Esophagus muscularis mucosa (tissue), 4 donors: ENCODE results near the gene B4GALT6. TPM values are rescaled to one million over a fixed set of nuclear protein-coding genes. Genes with fewer than 3 reads are reported as not detected.

Source experiments
- DNase-seq: peaks from one replicate; pipeline ENCODE4 v3.0.0-alpha.2; 2017; ENCODE audit errors: extremely low spot score
- H3K27ac ChIP-seq, 4 donors: fragments of 200-600 bp; sonication (generic); replicated peaks in 1 of 4; 1 replicate in 3 of 4; 2 replicates in 1 of 4; pipeline ENCODE4 v1.5.1; 2016 to 2019; ENCODE audit warnings: mild to moderate bottlenecking in 1 of 4
- H3K27me3 ChIP-seq, 4 donors: fragments of 200-600 bp; sonication (generic); one replicate each; pipeline versions ENCODE4 v1.5.1 to v1.6.0; 2016 to 2019
- H3K36me3 ChIP-seq, 4 donors: fragments of 200-600 bp; sonication (generic); one replicate each; pipeline ENCODE4 v1.5.1; 2016 to 2019
- H3K4me1 ChIP-seq, 4 donors: fragments of 200-600 bp; sonication (generic); one replicate each; pipeline ENCODE4 v1.5.1; 2016 to 2019
- H3K4me3 ChIP-seq, 4 donors: fragments of 200-600 bp; sonication (generic); 1 replicate in 2 of 4; 2 replicates in 2 of 4; pipeline ENCODE4 v1.5.1; 2016 to 2019; ENCODE audit warnings: mild to moderate bottlenecking in 4 of 4, moderate library complexity in 1 of 4
- H3K9me3 ChIP-seq, 4 donors: fragments of 200-600 bp; sonication (generic); 1 replicate in 3 of 4; 2 replicates in 1 of 4; pipeline ENCODE4 v1.5.1; 2016 to 2019
- EP300 ChIP-seq: sonication (generic); formaldehyde crosslinking; IDR thresholded peaks from one replicate; pipeline ENCODE4 v1.6.1; 2017; ENCODE audit warnings: antibody characterized with exemption
- POLR2A ChIP-seq: fragments of 450-650 bp; IDR thresholded peaks from one replicate; pipeline ENCODE4 v1.6.1; 2017; ENCODE audit warnings: antibody characterized with exemption, moderate library complexity, mild to moderate bottlenecking, low read depth
- POLR2AphosphoS5 ChIP-seq, 2 donors: sonication (generic); formaldehyde crosslinking; IDR thresholded peaks; one replicate each; pipeline ENCODE4 v1.6.1; 2017; ENCODE audit warnings: antibody characterized with exemption in 2 of 2
- WGBS: methylation state at CpG from one replicate; pipeline ENCODE4 v1.1.5; 2018; 5-methylcytosine and 5-hydroxymethylcytosine counted together
- intact Hi-C: fragments of 100-400 bp; cut with DNase I; formaldehyde crosslinking; loops from one replicate; pipeline ENCODE4 v1.15.1; 2023
- total RNA-seq, 4 donors: library from RNA; depleted of rRNA; stranded (reverse); fragments of >200 nt; gene quantifications; one replicate each; pipeline versions ENCODE4 v1.1.0 to v1.2.1, GENCODE V29; 2016
- TF ChIP-seq, protein P1 (sequence below), 3 experiments: fragments of 200-600 bp in 2 of 3; fragments of 450-650 bp in 1 of 3; sonication (generic) in 2 of 3; IDR thresholded peaks; one replicate each; pipeline ENCODE4 v1.5.1; 2017 to 2019; ENCODE audit warnings: antibody characterized with exemption in 3 of 3, mild to moderate bottlenecking in 2 of 3, moderate library complexity in 1 of 3

Gene B4GALT6
- total RNA-seq, 4 donors from 2014 or later: 4.5 to 12.0 (median 8.0) TPM

DNA sequence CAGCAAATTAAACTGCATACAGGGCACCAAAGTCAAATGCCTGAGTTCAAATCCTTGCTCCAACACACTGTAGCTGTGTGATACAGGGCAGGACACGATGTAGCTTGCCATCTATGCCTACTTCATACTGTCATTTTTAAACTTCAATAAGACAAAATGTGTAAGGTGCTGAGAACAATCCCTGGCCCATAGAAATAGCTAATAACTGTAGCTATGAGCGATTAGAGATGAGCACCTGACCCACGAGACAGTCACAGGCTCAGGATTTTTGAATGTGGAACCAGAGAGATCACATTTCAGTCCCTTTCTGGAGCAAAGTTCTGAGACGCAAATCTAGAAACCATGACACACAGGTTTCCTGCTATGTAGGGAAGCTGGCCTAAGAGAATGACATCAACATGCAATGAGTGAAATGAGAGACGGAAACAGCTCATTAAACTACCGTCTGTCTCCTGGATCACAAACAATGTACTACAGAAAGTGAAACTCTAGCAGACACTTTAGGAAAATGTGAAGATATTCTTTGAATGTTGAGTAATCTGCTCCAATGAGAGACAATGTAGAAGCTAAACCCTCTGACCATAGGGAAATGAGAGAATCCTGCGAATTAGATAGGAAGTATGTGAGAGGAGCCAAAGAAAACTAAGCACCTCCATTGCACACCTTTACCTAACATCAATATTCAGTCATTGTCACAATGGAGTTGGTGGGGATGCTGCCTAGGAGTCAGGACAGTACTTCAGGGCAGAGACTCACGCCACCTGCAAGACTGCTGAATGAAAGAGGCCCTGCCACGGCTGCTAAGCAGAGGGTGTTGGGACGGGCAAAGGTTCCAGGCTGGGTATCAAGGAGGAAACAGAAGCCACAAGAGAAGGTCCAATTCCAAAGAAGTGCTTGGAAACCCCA is 25.5 kb downstream of the B4GALT6 start:
- intact Hi-C loops: no loop called here
- TF ChIP-seq EP300 (no peak), POLR2AphosphoS5 (IDR thresholded peaks at IDR 0.05) (no peak), POLR2A (no peak)
- TF ChIP-seq, protein P1, sequence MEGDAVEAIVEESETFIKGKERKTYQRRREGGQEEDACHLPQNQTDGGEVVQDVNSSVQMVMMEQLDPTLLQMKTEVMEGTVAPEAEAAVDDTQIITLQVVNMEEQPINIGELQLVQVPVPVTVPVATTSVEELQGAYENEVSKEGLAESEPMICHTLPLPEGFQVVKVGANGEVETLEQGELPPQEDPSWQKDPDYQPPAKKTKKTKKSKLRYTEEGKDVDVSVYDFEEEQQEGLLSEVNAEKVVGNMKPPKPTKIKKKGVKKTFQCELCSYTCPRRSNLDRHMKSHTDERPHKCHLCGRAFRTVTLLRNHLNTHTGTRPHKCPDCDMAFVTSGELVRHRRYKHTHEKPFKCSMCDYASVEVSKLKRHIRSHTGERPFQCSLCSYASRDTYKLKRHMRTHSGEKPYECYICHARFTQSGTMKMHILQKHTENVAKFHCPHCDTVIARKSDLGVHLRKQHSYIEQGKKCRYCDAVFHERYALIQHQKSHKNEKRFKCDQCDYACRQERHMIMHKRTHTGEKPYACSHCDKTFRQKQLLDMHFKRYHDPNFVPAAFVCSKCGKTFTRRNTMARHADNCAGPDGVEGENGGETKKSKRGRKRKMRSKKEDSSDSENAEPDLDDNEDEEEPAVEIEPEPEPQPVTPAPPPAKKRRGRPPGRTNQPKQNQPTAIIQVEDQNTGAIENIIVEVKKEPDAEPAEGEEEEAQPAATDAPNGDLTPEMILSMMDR (IDR thresholded peaks at IDR 0.05): no peak
- Histone ChIP-seq H3K27me3 (no peaks in the 10 kb centered on the region), H3K4me1 (peaks cover 0 to 10% (median 0%) of the 10 kb centered on the region in 4 donors), H3K27ac (peak overlapping the region in 1 of 4 donors; percentile 8), H3K4me3 (no peak overlapping the region), H3K9me3 (no peaks in the 10 kb centered on the region), H3K36me3 (no peaks in the 10 kb centered on the region)
- WGBS: 75% methylated on average over 10 of the region's 10 CpGs
- DNase-seq: no peak

DNA sequence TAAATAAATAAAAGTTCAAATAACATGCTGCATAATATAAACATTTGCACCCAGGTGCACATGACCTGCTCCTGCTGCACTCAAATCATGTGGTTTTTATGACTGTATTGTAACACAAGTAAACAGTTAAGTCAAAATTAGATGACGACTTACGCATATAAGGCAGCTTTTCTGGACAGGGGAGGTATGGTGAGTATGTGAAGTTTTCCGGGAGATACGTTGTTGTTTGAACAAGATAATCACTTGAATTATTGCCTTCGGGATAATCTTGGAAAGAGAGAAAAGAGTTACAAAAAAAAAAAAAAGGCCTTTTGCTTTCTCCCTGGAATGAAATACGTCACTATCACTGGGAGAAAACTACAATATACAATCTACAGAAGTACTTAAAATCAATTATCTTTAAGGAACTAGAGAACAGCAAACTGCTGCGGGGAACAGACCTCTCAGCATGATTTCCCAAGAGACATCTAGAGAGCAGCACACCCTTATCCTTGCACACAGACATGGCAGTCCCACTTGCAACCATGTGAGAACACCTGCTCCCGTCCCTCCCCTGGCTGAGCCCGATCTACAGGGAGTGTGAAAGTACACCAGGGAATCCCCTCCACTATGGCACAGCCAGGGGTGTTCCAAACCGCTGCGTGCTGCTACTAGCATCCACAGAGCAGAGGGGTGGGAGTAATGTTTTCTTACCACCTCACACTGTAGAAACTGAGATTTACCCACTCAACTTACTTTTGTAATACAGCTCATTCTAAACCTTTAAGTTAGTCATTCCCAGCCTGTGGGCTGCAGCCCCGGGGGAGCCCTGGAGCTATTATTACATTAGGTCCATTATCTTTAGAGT is 26.3 kb downstream of the B4GALT6 start:
- TF ChIP-seq, protein P1 (IDR thresholded peaks at IDR 0.05): no peak
- TF ChIP-seq EP300 (no peak), POLR2A (no peak), POLR2AphosphoS5 (IDR thresholded peaks at IDR 0.05) (no peak)
- 87% methylated on average over 12 of the region's 12 CpGs for WGBS
- Histone ChIP-seq H3K4me1 (peaks cover 0 to 10% (median 0%) of the 10 kb centered on the region in 4 donors), H3K27ac (no peak overlapping the region), H3K9me3 (no peaks in the 10 kb centered on the region), H3K36me3 (no peaks in the 10 kb centered on the region), H3K4me3 (no peak overlapping the region), H3K27me3 (no peaks in the 10 kb centered on the region)
- intact Hi-C loops: no loop called here
- DNase-seq: no peak

DNA sequence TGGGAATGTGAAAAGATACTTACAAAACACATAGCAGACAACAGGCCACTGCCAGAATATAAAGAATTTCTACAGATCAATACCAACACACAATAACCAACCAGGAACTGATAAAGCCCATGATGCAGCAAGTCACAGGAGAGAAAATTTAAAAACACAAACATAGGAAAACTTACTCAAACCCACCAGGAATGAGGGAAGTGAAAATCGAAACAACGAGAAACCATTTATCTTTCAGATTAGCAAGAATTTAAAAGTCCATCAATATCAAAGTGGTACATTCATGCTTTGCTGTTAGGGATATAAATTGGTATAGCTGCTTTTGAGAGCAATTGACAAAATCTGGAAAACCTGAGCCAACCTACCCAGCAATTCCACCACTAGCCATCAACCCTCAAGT is 27.6 kb downstream of the B4GALT6 start:
- Histone ChIP-seq H3K27ac (no peak overlapping the region), H3K4me3 (no peak overlapping the region), H3K27me3 (no peaks in the 10 kb centered on the region), H3K9me3 (no peaks in the 10 kb centered on the region), H3K4me1 (peaks cover 0 to 10% (median 0%) of the 10 kb centered on the region in 4 donors), H3K36me3 (no peaks in the 10 kb centered on the region)
- WGBS: 89% methylated on average over 2 of the region's 2 CpGs
- intact Hi-C loops: no loop called here
- no peak for TF ChIP-seq POLR2AphosphoS5 (IDR thresholded peaks at IDR 0.05)
- TF ChIP-seq POLR2A: no peak
- TF ChIP-seq, protein P1 (IDR thresholded peaks at IDR 0.05): no peak
- TF ChIP-seq EP300: no peak
- no peak for DNase-seq

DNA sequence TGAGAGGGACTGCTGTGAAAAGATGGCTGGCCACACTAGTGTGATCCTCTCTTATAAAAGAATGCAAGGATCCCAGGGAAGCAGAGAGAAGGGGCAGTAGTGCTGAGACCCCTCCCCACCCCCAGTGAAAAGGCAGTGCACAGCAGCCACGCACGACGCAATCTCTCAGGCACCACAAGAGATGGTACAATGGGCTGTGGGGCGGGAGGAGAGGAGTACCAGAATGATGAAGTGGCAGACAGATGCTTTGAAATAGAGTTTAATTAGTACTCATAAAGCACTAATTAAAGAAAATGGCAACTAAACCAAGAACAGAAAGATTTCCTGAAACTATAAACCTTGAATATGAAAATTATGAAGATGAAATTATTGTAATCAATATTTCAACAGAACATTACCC is 29.0 kb downstream of the B4GALT6 start:
- WGBS: 64% methylated on average over 4 of the region's 4 CpGs
- Histone ChIP-seq H3K9me3 (no peaks in the 10 kb centered on the region), H3K4me1 (peaks cover 0 to 10% (median under 1%) of the 10 kb centered on the region in 4 donors), H3K27me3 (no peaks in the 10 kb centered on the region), H3K36me3 (no peaks in the 10 kb centered on the region), H3K4me3 (no peak overlapping the region), H3K27ac (no peak overlapping the region)
- no peak for DNase-seq
- TF ChIP-seq, protein P1 (IDR thresholded peaks at IDR 0.05): no peak
- TF ChIP-seq POLR2AphosphoS5 (IDR thresholded peaks at IDR 0.05) (no peak), POLR2A (no peak), EP300 (no peak)
- intact Hi-C loops: no loop called here
